SK-N-SH treated with all-trans-retinoic acid at 6 μM for 48 hours (cell line): ENCODE data around the gene CENPP.

ENCODE experiments used
- ATAC-seq: fragments of 200-7000 bp; cut with Tn5 transposase; 3 replicates; pipeline ENCODE4 v1.9.1; 2020; ENCODE audit warnings: mild to moderate bottlenecking, moderate library complexity
- PPARA ChIP-seq: fragments of 250-450 bp; sonication (Bioruptor Pico); IDR thresholded peaks from 2 replicates; pipeline ENCODE4 v1.5.0; 2020; ENCODE audit warnings: mild to moderate bottlenecking, borderline replicate concordance
- ZFP3 ChIP-seq: fragments of 250-450 bp; sonication (Bioruptor Pico); IDR thresholded peaks from 2 replicates; pipeline ENCODE4 v1.5.0; 2020; ENCODE audit warnings: mild to moderate bottlenecking, moderate library complexity

The CENPP gene

DNA sequence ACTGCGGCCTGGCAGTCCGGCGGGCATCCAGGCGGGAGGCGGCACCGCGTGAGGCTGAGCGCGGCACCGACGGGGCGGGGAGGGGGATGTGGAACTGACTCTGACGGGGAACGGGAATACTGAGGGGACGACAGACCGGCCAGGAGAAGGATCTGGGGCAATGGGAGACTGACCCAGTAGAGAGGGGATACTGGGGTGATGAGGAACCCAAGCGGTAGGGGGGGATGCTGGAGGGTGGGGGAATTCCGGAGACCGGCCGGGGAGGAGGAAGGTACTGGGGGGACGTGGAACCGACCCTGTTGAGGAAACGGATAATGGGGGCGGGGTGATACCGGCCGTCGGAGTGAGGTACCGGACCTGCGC, 343.8 kb downstream of the CENPP start:
- TF ChIP-seq PPARA: no peak
- no peak for TF ChIP-seq ZFP3
- ATAC-seq: no peak; the same call in 2 of the 3 replicates
